DOHH2 (cell line): ENCODE results near the gene SLC4A1AP.

Experiments used
- EZH2phosphoT487 ChIP-seq: fragments of 200-600 bp; sonication (generic); IDR thresholded peaks from 2 replicates; pipeline ENCODE4 v1.6.1; 2017; ENCODE audit warnings: borderline replicate concordance, mild to moderate bottlenecking, antibody characterized with exemption, low read length, moderate library complexity, mixed read lengths
- TF ChIP-seq, protein P1 (sequence below): fragments of 200-600 bp; sonication (generic); IDR thresholded peaks from one replicate; pipeline ENCODE4 v1.5.1; 2014; ENCODE audit warnings: antibody characterized with exemption, mild to moderate bottlenecking, low read depth, low read length; ENCODE audit not compliant: poor library complexity, severe bottlenecking

DNA sequence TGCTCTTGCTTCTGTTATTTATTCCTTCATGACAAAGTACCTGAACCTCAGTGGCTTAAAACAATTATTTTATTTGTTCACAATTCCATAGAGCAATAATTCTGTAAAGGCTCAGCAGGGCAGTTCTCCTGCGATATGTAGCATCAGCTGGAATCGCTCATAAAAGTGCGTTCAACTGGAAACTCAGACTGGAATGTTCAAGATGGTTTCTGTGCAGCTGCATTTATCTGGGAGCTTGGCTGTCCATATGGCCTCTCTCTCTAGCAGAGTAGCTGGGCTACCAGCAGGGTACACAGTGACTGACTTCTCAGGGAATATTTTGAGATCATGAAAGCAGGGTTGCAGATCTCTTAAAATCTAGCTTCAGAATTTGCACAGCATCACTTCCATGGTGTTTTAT, 48.4 kb upstream of the SLC4A1AP start:
- TF ChIP-seq, protein P1, sequence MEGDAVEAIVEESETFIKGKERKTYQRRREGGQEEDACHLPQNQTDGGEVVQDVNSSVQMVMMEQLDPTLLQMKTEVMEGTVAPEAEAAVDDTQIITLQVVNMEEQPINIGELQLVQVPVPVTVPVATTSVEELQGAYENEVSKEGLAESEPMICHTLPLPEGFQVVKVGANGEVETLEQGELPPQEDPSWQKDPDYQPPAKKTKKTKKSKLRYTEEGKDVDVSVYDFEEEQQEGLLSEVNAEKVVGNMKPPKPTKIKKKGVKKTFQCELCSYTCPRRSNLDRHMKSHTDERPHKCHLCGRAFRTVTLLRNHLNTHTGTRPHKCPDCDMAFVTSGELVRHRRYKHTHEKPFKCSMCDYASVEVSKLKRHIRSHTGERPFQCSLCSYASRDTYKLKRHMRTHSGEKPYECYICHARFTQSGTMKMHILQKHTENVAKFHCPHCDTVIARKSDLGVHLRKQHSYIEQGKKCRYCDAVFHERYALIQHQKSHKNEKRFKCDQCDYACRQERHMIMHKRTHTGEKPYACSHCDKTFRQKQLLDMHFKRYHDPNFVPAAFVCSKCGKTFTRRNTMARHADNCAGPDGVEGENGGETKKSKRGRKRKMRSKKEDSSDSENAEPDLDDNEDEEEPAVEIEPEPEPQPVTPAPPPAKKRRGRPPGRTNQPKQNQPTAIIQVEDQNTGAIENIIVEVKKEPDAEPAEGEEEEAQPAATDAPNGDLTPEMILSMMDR: no peak
- TF ChIP-seq EZH2phosphoT487: no peak
